SHP77 (cell line): Measurements from ENCODE around the gene ITSN1.
"Not testable (repeated sequence)": the region's sequence is repeated elsewhere in the genome, so short reads cannot be mapped to it uniquely, and the experiment has no call there.

ENCODE experiments used
- DNase-seq, 2 experiments: peaks; one replicate each; lab custom pipeline; 2025; lab: John Stamatoyannopoulos, UW

Gene ITSN1

GRCh38 chr21:33894736-33895288, 252.5 kb downstream of the ITSN1 start:
- peak; percentile 85 to 94 for DNase-seq

- no peak for DNase-seq
Observed at GRCh38 chr21:33895356-33895755, 253.1 kb downstream of the ITSN1 start.

GRCh38 chr21:33896691-33897090, 254.4 kb downstream of the ITSN1 start:
- no peak for DNase-seq

- no peak for DNase-seq
Observed at GRCh38 chr21:33897098-33897497, 254.8 kb downstream of the ITSN1 start.

GRCh38 chr21:33897739-33898138, 255.4 kb downstream of the ITSN1 start:
- DNase-seq = no peak

- no peak for DNase-seq
Observed at GRCh38 chr21:33898586-33898985, 256.3 kb downstream of the ITSN1 start.

GRCh38 chr21:33899199-33899598, 256.9 kb downstream of the ITSN1 start:
- no peak for DNase-seq

GRCh38 chr21:33901412-33902288, 259.3 kb downstream of the ITSN1 start:
- DNase-seq = peak; percentile 58 to 60

- DNase-seq = no peak
Observed at GRCh38 chr21:33902349-33902748, 260.0 kb downstream of the ITSN1 start.

- DNase-seq = no peak
Observed at GRCh38 chr21:33904041-33904440, 261.7 kb downstream of the ITSN1 start.

- no peak for DNase-seq
Observed at GRCh38 chr21:33908760-33909159, 266.5 kb downstream of the ITSN1 start.

- no peak for DNase-seq
Observed at GRCh38 chr21:33909756-33910155, 267.5 kb downstream of the ITSN1 start.

GRCh38 chr21:33914188-33914587, 271.9 kb downstream of the ITSN1 start:
- DNase-seq = no peak

- DNase-seq = peak; percentile 96 to 99
Observed at GRCh38 chr21:33915368-33916199, 273.3 kb downstream of the ITSN1 start, which contains the start of gene ATP5PO. Gene ATP5PO, minus strand, starts transcription at chr21:33915804. Its CDS starts 41 bp downstream, at chr21:33915763.

GRCh38 chr21:33916200-33916567, 273.9 kb downstream of the ITSN1 start:
- no peak for DNase-seq

- no peak for DNase-seq
Observed at GRCh38 chr21:33917421-33917820, 275.1 kb downstream of the ITSN1 start.

- DNase-seq = peak; percentile 80 to 82
Observed at GRCh38 chr21:33924079-33924765, 281.9 kb downstream of the ITSN1 start.

- DNase-seq = peak in 1 of 2 experiments; percentile 27
Observed at GRCh38 chr21:33924766-33925100, 282.4 kb downstream of the ITSN1 start.

GRCh38 chr21:33926248-33926647, 283.9 kb downstream of the ITSN1 start:
- not testable (repeated sequence) for DNase-seq

GRCh38 chr21:33931052-33931798, 288.9 kb downstream of the ITSN1 start:
- peak; percentile 12 to 18 for DNase-seq

GRCh38 chr21:33931799-33932390, 289.6 kb downstream of the ITSN1 start:
- DNase-seq = peak in 1 of 2 experiments; percentile 4
